Gastroesophageal sphincter (tissue), 4 donors: Measurements from ENCODE around the gene HDC. TPM values are rescaled to one million over a fixed set of nuclear protein-coding genes. Genes with fewer than 3 reads are reported as not detected.

Experiments
- ATAC-seq: fragments of 150-250 bp; one replicate; pipeline ENCODE4 v1.9.1; 2016; ENCODE audit warnings: mild to moderate bottlenecking, moderate library complexity
- H3K27ac ChIP-seq, 4 donors: fragments of 200-600 bp; sonication (generic) in 3 of 4; 1 replicate in 3 of 4; 2 replicates in 1 of 4; pipeline ENCODE4 v1.5.1; 2016 to 2019
- H3K27me3 ChIP-seq: fragments of 200-600 bp; sonication (generic); one replicate; pipeline ENCODE4 v1.5.1; 2019
- H3K36me3 ChIP-seq, 2 donors: fragments of 200-600 bp; sonication (generic); one replicate each; pipeline ENCODE4 v1.5.1; 2019; ENCODE audit warnings: control low read depth in 1 of 2
- H3K4me1 ChIP-seq, 3 donors: fragments of 200-600 bp; sonication (generic); 1 replicate in 2 of 3; 2 replicates in 1 of 3; pipeline ENCODE4 v1.5.1; 2016 to 2019; ENCODE audit warnings: control low read depth in 2 of 3
- H3K4me3 ChIP-seq, 2 donors: fragments of 200-600 bp; sonication (generic); one replicate each; pipeline ENCODE4 v1.5.1; 2019; ENCODE audit warnings: mild to moderate bottlenecking in 1 of 2, moderate library complexity in 1 of 2
- H3K9me3 ChIP-seq, 3 donors: fragments of 200-600 bp; sonication (generic); one replicate each; pipeline ENCODE4 v1.5.1; 2017 to 2019; ENCODE audit warnings: control low read depth in 2 of 3
- CTCF ChIP-seq, 4 experiments: fragments of 200-600 bp in 2 of 4; fragments of 450-650 bp in 2 of 4; sonication (generic) in 1 of 4; IDR thresholded peaks; one replicate each; pipeline ENCODE4 v1.5.1; 2017 to 2019; ENCODE audit warnings: antibody characterized with exemption in 4 of 4, mild to moderate bottlenecking in 2 of 4, moderate library complexity in 2 of 4
- EP300 ChIP-seq: sonication (generic); formaldehyde crosslinking; IDR thresholded peaks from one replicate; pipeline ENCODE4 v1.6.1; 2017; ENCODE audit warnings: antibody characterized with exemption, mild to moderate bottlenecking
- POLR2A ChIP-seq, 2 donors: fragments of 450-650 bp; IDR thresholded peaks; one replicate each; pipeline ENCODE4 v1.6.1; 2017; ENCODE audit warnings: antibody characterized with exemption in 2 of 2, mild to moderate bottlenecking in 2 of 2, moderate library complexity in 1 of 2
- POLR2AphosphoS5 ChIP-seq: sonication (generic); formaldehyde crosslinking; IDR thresholded peaks from one replicate; pipeline ENCODE4 v1.6.1; 2017; ENCODE audit warnings: antibody characterized with exemption
- WGBS, 2 donors: methylation state at CpG; one replicate each; pipeline ENCODE4 v1.1.5; 2018; ENCODE audit warnings: low coverage in 1 of 2; 5-methylcytosine and 5-hydroxymethylcytosine counted together
- total RNA-seq, 4 donors: library from RNA; depleted of rRNA; stranded (reverse); fragments of >200 nt; gene quantifications; one replicate each; pipeline ENCODE4 v1.1.0, GENCODE V29; 2016

Gene HDC
- total RNA-seq, 4 donors from 2014 or later: 3.1 to 4.2 (median 4.0) TPM; not detected in 1

- WGBS, 2 donors: 88 to 90% methylated on average over 4 to 5 of the region's 5 CpGs
- H3K4me1 ChIP-seq: no peaks in the 10 kb centered on the region
- no peak for TF ChIP-seq POLR2A (IDR thresholded peaks at IDR 0.05)
- no peak for TF ChIP-seq POLR2AphosphoS5
- TF ChIP-seq EP300: no peak
- TF ChIP-seq CTCF (IDR thresholded peaks at IDR 0.05): no peak
- no peak overlapping the region for H3K4me3 ChIP-seq
- H3K27me3 ChIP-seq: no peaks in the 10 kb centered on the region
- H3K9me3 ChIP-seq: no peaks in the 10 kb centered on the region
- peaks cover 3 to 29% of the 10 kb centered on the region in 2 donors for H3K36me3 ChIP-seq
- H3K27ac ChIP-seq: no peak overlapping the region
- no peak for ATAC-seq
Observed at GRCh38 chr15:50281427-50281826, 15.9 kb upstream of the HDC start.

GRCh38 chr15:50280271-50280670 lies 14.7 kb upstream of the HDC start:
- WGBS, 2 donors: 89 to 100% methylated on average over 3 of the region's 3 CpGs
- no peak for ATAC-seq
- H3K27me3 ChIP-seq: no peaks in the 10 kb centered on the region
- H3K36me3 ChIP-seq: peaks cover under 1 to 22% of the 10 kb centered on the region in 2 donors
- H3K9me3 ChIP-seq: no peaks in the 10 kb centered on the region
- H3K4me1 ChIP-seq: no peaks in the 10 kb centered on the region
- TF ChIP-seq POLR2A (IDR thresholded peaks at IDR 0.05) (no peak), POLR2AphosphoS5 (no peak)
- H3K4me3 ChIP-seq: no peak overlapping the region
- H3K27ac ChIP-seq: no peak overlapping the region

- Histone ChIP-seq H3K27ac (no peak overlapping the region), H3K4me1 (no peaks in the 10 kb centered on the region), H3K36me3 (peaks cover 0 to 19% of the 10 kb centered on the region in 2 donors), H3K9me3 (no peaks in the 10 kb centered on the region), H3K27me3 (no peaks in the 10 kb centered on the region), H3K4me3 (no peak overlapping the region)
- ATAC-seq: no peak
- no peak for TF ChIP-seq EP300
- no peak for TF ChIP-seq CTCF (IDR thresholded peaks at IDR 0.05)
- TF ChIP-seq POLR2A (IDR thresholded peaks at IDR 0.05): no peak
- TF ChIP-seq POLR2AphosphoS5: no peak
- 70 to 80% methylated on average over 4 of the region's 4 CpGs for WGBS, 2 donors
Observed at GRCh38 chr15:50278496-50278895, 13.0 kb upstream of the HDC start.

- Histone ChIP-seq H3K9me3 (no peaks in the 10 kb centered on the region), H3K4me3 (no peak overlapping the region), H3K36me3 (peaks cover 0 to 19% of the 10 kb centered on the region in 2 donors), H3K4me1 (no peaks in the 10 kb centered on the region), H3K27ac (no peak overlapping the region), H3K27me3 (no peaks in the 10 kb centered on the region)
- no peak for TF ChIP-seq POLR2A (IDR thresholded peaks at IDR 0.05)
- no peak for TF ChIP-seq EP300
- TF ChIP-seq CTCF (IDR thresholded peaks at IDR 0.05): no peak
- WGBS, 2 donors: 81 to 88% methylated on average over 1 of the region's 1 CpG
- no peak for ATAC-seq
Observed at GRCh38 chr15:50277370-50277769, 11.8 kb upstream of the HDC start.

- Histone ChIP-seq H3K4me1 (no peaks in the 10 kb centered on the region), H3K36me3 (peaks cover 0 to 19% of the 10 kb centered on the region in 2 donors), H3K27ac (no peak overlapping the region), H3K4me3 (no peak overlapping the region), H3K27me3 (no peaks in the 10 kb centered on the region), H3K9me3 (no peaks in the 10 kb centered on the region)
- no peak for TF ChIP-seq EP300
- no peak for TF ChIP-seq CTCF (IDR thresholded peaks at IDR 0.05)
- no peak for TF ChIP-seq POLR2A (IDR thresholded peaks at IDR 0.05)
- TF ChIP-seq POLR2AphosphoS5: no peak
- 63 to 82% methylated on average over 3 of the region's 3 CpGs for WGBS, 2 donors
- no peak for ATAC-seq
Observed at GRCh38 chr15:50275908-50276307, 10.4 kb upstream of the HDC start.
